K562 (cell line): ENCODE measurements around the gene MACROD2.

ENCODE experiments used
- CHAMP1 ChIP-seq: fragments of 450-650 bp; IDR thresholded peaks from 2 replicates; pipeline ENCODE4 v1.6.1; 2016; ENCODE audit warnings: mild to moderate bottlenecking
- CHD2 ChIP-seq: IDR thresholded peaks from 2 replicates; pipeline ENCODE4 v1.6.1; 2011; ENCODE audit warnings: low read depth, low read length
- MAFF ChIP-seq: IDR thresholded peaks from 2 replicates; pipeline ENCODE4 v1.6.1; 2012; ENCODE audit warnings: low read length, improper control_type of control experiment
- NCOR1 ChIP-seq: fragments of 450-650 bp; IDR thresholded peaks from 2 replicates; pipeline ENCODE4 v1.6.1; 2016; ENCODE audit warnings: mild to moderate bottlenecking, moderate library complexity
- NFE2 ChIP-seq: IDR thresholded peaks from 2 replicates; pipeline ENCODE4 v1.6.1; 2014; ENCODE audit warnings: antibody characterized with exemption, low read depth
- RAD21 ChIP-seq, 2 experiments: fragments of 250-450 bp in 1 of 2; fragments of 450-650 bp in 1 of 2; sonication (Bioruptor Pico) in 1 of 2; formaldehyde crosslinking in 1 of 2; IDR thresholded peaks in 1 of 2; conservative IDR thresholded peaks in 1 of 2; 2 replicates each; pipeline versions ENCODE4 v1.4.0 to v1.8.0; 2020 to 2022; ENCODE audit warnings: mild to moderate bottlenecking in 2 of 2, moderate library complexity in 1 of 2
- RBM34 ChIP-seq: fragments of 200-400 bp; formaldehyde crosslinking; IDR thresholded peaks from 2 replicates; pipeline ENCODE4 v1.6.1; 2018; ENCODE audit warnings: low read length, borderline replicate concordance; ENCODE audit not compliant: insufficient read depth
- RREB1 ChIP-seq: fragments of 250-450 bp; sonication (Bioruptor Pico); IDR thresholded peaks from 2 replicates; pipeline ENCODE4 v1.4.0; 2020
- USF2 ChIP-seq: sonication (generic); formaldehyde crosslinking; IDR thresholded peaks from 2 replicates; pipeline ENCODE4 v1.5.0; 2020; ENCODE audit warnings: missing genetic modification reagents
- ZBTB33 ChIP-seq: sonication (generic); formaldehyde crosslinking; IDR thresholded peaks from 2 replicates; pipeline ENCODE4 v1.8.1; 2023; ENCODE audit warnings: mild to moderate bottlenecking, missing genetic modification reagents
- ZNF695 ChIP-seq: fragments of 450-650 bp; formaldehyde crosslinking; IDR thresholded peaks from 2 replicates; pipeline ENCODE4 v1.4.0; 2020; ENCODE audit warnings: mild to moderate bottlenecking, moderate library complexity
- ZNF75A ChIP-seq: fragments of 450-650 bp; formaldehyde crosslinking; IDR thresholded peaks from 2 replicates; pipeline ENCODE4 v1.4.0; 2020; ENCODE audit warnings: mild to moderate bottlenecking

- TF ChIP-seq MAFF (no peak), RREB1 (CRISPR knock-in tag) (no peak), ZNF75A (no peak), RBM34 (no peak), ZBTB33 (no peak), ZNF695 (no peak), NCOR1 (no peak), RAD21 (CRISPR knock-in tag; conservative IDR thresholded peaks at IDR 0.05 in 1 of 2, IDR thresholded peaks at IDR 0.05 in 1 of 2) (no peak), USF2 (no peak), NFE2 (no peak), CHAMP1 (no peak), CHD2 (no peak)
These were observed 952.6 kb downstream of the MACROD2 start for GRCh38 chr20:14947946-14948345.
